Measurements from ENCODE around the gene RNF19B.

- TF ChIP-seq MAFK (conservative IDR thresholded peaks at IDR 0.05 in 1 of 2, IDR thresholded peaks at IDR 0.05 in 1 of 2; ENCODE audit: low read length in 2 of 2) (no peak), ZBTB49 (CRISPR knock-in tag; IDR thresholded peaks at IDR 0.05; ENCODE audit: borderline replicate concordance) (no peak), SRSF1 (optimal IDR thresholded peaks at IDR 0.05; ENCODE audit: low read depth, low read length) (no peak), ZNF639 (CRISPR knock-in tag; conservative IDR thresholded peaks at IDR 0.05) (no peak), SOX13 (IDR thresholded peaks at IDR 0.05) (no peak), SOX13 (CRISPR knock-in tag; conservative IDR thresholded peaks at IDR 0.05 in 1 of 2, IDR thresholded peaks at IDR 0.05 in 1 of 2) (no peak), ZMAT3 (CRISPR knock-in tag; conservative IDR thresholded peaks at IDR 0.05) (no peak), MAF1 (CRISPR knock-in tag; IDR thresholded peaks at IDR 0.05; ENCODE audit: borderline replicate concordance) (no peak)
Measured at GRCh38 chr1:32888134-32888533, 76.5 kb downstream of the RNF19B start.
